ENCODE data around the gene MYO15A.

The MYO15A gene

DNA sequence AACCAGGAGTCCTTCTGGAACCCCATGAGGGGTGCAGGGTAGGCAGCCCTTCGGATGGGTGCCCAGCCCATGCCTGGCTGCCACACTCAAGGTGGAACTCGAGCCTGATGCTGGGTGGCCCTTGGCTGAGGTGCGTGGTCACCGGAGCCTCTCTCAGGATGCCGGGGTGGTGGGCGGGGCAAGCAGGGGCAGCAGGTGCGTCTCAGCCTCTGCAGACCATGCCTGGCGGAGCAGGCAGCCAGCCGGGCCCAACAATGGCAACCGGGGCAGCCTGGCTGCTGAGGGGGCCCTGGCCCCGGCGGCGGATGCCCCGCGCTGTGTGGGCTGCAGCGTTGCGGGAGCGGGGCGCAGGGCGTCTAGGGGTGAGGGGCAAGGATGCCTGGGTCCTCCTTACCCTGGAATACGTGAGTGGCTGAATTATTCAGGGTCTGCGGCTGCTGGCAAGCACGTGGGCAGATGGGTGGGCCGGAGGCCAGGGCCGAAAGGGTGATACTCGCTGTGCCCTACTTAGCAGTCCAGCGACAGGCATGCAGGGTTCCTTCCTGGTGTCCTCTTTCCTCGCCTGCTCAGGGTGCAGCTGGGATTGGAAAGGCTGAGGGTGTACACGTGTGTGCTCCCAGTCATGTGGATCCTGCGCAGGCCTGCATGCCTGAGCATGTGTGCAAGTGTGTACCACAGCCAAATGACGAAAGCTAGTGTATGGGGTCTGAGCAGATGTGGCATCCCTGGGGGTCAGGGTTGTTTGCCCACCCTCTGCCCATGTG is 14.6 kb downstream of the MYO15A start:
- no peak overlapping the region for H3K4me3 ChIP-seq (ENCODE audit: low read length)

GRCh38 chr17:18124345-18125126 is 16.0 kb downstream of the MYO15A start:
- Histone ChIP-seq H2AFZ (ENCODE audit: low read depth, low read length) (no peak overlapping the region), H3K36me3 (ENCODE audit: insufficient read depth, low read length) (no peaks in the 10 kb centered on the region), H3K4me3 (ENCODE audit: low read length) (no peak overlapping the region), H3K4me1 (ENCODE audit: insufficient read depth, low read length) (no peaks in the 10 kb centered on the region), H3K9me3 (ENCODE audit: low read length) (peaks cover 5% of the 10 kb centered on the region), H3K27me3 (ENCODE audit: insufficient read depth, low read length) (peaks cover 4% of the 10 kb centered on the region)

More for the DNA sequence above, 14.6 kb downstream of the MYO15A start:
- Histone ChIP-seq H3K36me3 (ENCODE audit: insufficient read depth, low read length) (no peaks in the 10 kb centered on the region), H3K4me1 (ENCODE audit: insufficient read depth, low read length) (peaks cover 2% of the 10 kb centered on the region), H3K27me3 (ENCODE audit: insufficient read depth, low read length) (peaks cover 4% of the 10 kb centered on the region), H2AFZ (ENCODE audit: low read depth, low read length) (no peak overlapping the region), H3K9me3 (ENCODE audit: low read length) (peaks cover 13% of the 10 kb centered on the region)

DNA sequence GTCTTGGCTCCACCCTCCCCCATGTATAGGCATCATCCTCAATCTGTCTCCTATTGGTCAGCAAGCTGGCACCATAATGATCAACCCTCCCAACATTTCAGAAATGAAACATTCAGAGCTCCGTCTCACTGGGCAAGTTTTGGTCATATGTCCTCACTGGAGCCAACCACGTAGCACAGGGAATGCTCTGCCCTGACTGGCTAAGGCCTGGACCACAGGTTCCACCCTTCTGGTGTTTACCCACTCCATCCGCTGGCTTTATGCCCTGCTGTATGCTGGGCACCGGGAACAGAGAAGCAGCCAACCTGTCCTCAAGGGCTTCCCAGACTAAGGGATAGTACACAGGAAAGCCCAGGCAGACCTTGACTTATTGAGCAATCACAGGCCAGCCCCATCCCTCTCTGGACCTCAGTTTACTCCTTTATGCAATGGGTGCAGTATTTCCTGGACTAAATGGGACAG is 20.5 kb downstream of the MYO15A start:
- no peak overlapping the region for H3K4me3 ChIP-seq (ENCODE audit: low read length)
- no peaks in the 10 kb centered on the region for H3K4me1 ChIP-seq (ENCODE audit: insufficient read depth, low read length)
- no peak overlapping the region for H2AFZ ChIP-seq (ENCODE audit: low read depth, low read length)
- no peaks in the 10 kb centered on the region for H3K36me3 ChIP-seq (ENCODE audit: insufficient read depth, low read length)
- no peaks in the 10 kb centered on the region for H3K9me3 ChIP-seq (ENCODE audit: low read length)
- H3K27me3 ChIP-seq (ENCODE audit: insufficient read depth, low read length), result peaks cover 15% of the 10 kb centered on the region

GRCh38 chr17:18132711-18133110 is 24.2 kb downstream of the MYO15A start:
- H3K4me1 ChIP-seq (ENCODE audit: insufficient read depth, low read length), result no peaks in the 10 kb centered on the region
- peaks cover 15% of the 10 kb centered on the region for H3K27me3 ChIP-seq (ENCODE audit: insufficient read depth, low read length)
- no peaks in the 10 kb centered on the region for H3K36me3 ChIP-seq (ENCODE audit: insufficient read depth, low read length)
- H3K4me3 ChIP-seq (ENCODE audit: low read length), result no peak overlapping the region
- no peak overlapping the region for H2AFZ ChIP-seq (ENCODE audit: low read depth, low read length)
- no peaks in the 10 kb centered on the region for H3K9me3 ChIP-seq (ENCODE audit: low read length)

GRCh38 chr17:18136357-18136756 is 27.8 kb downstream of the MYO15A start:
- no peak overlapping the region for H2AFZ ChIP-seq (ENCODE audit: low read depth, low read length)
- H3K4me3 ChIP-seq (ENCODE audit: low read length), result no peak overlapping the region
- no peaks in the 10 kb centered on the region for H3K36me3 ChIP-seq (ENCODE audit: insufficient read depth, low read length)
- no peaks in the 10 kb centered on the region for H3K4me1 ChIP-seq (ENCODE audit: insufficient read depth, low read length)
- H3K27me3 ChIP-seq (ENCODE audit: insufficient read depth, low read length), result peaks cover 8% of the 10 kb centered on the region
- no peaks in the 10 kb centered on the region for H3K9me3 ChIP-seq (ENCODE audit: low read length)

DNA sequence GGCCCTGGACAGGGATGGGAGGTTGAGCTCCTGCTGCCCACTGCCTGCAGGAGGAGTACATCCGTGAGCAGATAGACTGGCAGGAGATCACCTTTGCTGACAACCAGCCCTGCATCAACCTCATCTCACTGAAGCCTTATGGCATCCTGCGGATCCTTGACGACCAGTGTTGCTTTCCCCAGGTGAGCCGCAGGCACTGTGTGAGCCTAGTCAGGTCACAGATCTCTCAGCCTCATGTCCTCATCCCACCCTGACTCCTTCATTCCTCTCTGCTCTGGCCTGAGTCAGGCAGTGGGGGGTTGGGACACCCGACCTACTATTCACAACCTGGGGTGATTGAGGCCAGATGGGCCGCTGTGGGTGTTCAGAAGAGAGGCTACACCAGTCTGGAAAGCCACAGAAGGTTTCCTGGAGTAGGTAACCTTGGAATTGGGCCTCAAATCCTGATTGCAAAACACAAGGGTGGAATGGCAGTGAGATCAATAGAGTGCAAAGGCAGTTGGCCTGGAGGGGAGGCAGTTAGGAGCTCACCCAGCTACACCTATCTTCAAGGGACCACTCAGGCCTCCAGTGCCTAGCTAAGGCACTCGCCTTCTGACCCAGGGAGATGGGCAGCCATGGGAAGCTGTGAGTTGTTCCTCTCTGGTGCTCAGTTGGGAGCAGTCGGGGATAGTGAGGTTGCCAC is 29.7 kb downstream of the MYO15A start:
- Histone ChIP-seq H3K4me3 (ENCODE audit: low read length) (no peak overlapping the region), H3K27me3 (ENCODE audit: insufficient read depth, low read length) (no peaks in the 10 kb centered on the region), H2AFZ (ENCODE audit: low read depth, low read length) (no peak overlapping the region), H3K9me3 (ENCODE audit: low read length) (no peaks in the 10 kb centered on the region), H3K4me1 (ENCODE audit: insufficient read depth, low read length) (no peaks in the 10 kb centered on the region), H3K36me3 (ENCODE audit: insufficient read depth, low read length) (no peaks in the 10 kb centered on the region)

DNA sequence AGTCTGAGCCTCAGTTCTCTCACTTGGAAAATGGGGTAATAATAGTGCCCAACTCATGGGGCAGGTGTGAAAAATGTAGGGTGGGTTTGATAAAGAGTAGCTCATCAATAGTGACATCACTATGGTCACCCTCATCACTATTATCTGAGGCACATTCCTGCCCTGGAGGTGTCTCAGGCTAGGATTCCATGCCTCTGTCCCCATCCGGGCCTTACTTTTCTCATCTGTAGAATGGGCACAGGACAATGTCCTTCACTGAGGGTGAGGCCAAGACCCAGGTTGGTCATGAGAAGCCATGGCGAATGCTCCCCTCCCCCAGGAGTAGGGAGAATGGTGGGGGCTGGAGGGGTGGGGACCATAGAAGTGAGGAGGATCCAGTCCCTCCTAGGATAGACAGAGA is 30.5 kb downstream of the MYO15A start:
- no peaks in the 10 kb centered on the region for H3K36me3 ChIP-seq (ENCODE audit: insufficient read depth, low read length)
- no peaks in the 10 kb centered on the region for H3K27me3 ChIP-seq (ENCODE audit: insufficient read depth, low read length)
- H2AFZ ChIP-seq (ENCODE audit: low read depth, low read length), result no peak overlapping the region
- no peak overlapping the region for H3K4me3 ChIP-seq (ENCODE audit: low read length)
- H3K9me3 ChIP-seq (ENCODE audit: low read length), result no peaks in the 10 kb centered on the region
- H3K4me1 ChIP-seq (ENCODE audit: insufficient read depth, low read length), result no peaks in the 10 kb centered on the region

DNA sequence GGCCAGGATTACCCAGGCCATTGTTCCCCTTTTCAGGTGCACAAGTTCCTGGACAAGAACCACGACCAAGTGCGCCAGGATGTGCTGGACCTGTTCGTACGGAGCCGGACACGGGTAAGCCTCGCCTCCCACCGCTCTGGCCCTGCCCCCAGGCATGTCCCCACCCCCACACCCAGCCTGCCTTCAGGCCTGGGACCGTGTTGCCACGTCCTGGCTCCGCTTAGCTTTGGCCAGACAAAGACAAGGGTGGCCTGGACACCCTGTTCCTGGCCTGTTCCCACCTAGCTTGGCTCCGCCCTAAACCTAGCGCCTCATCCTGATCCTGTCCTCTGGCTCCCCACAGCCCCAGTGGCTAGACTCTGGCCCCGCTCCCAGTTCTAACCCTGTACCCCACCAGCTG is 30.9 kb downstream of the MYO15A start:
- no peak overlapping the region for H2AFZ ChIP-seq (ENCODE audit: low read depth, low read length)
- H3K4me1 ChIP-seq (ENCODE audit: insufficient read depth, low read length), result no peaks in the 10 kb centered on the region
- H3K4me3 ChIP-seq (ENCODE audit: low read length), result no peak overlapping the region
- H3K27me3 ChIP-seq (ENCODE audit: insufficient read depth, low read length), result peaks cover 1% of the 10 kb centered on the region
- H3K36me3 ChIP-seq (ENCODE audit: insufficient read depth, low read length), result no peaks in the 10 kb centered on the region
- no peaks in the 10 kb centered on the region for H3K9me3 ChIP-seq (ENCODE audit: low read length)

GRCh38 chr17:18139949-18140348 is 31.4 kb downstream of the MYO15A start:
- no peaks in the 10 kb centered on the region for H3K9me3 ChIP-seq (ENCODE audit: low read length)
- no peaks in the 10 kb centered on the region for H3K4me1 ChIP-seq (ENCODE audit: insufficient read depth, low read length)
- H3K4me3 ChIP-seq (ENCODE audit: low read length), result no peak overlapping the region
- no peaks in the 10 kb centered on the region for H3K36me3 ChIP-seq (ENCODE audit: insufficient read depth, low read length)
- no peak overlapping the region for H2AFZ ChIP-seq (ENCODE audit: low read depth, low read length)
- peaks cover 5% of the 10 kb centered on the region for H3K27me3 ChIP-seq (ENCODE audit: insufficient read depth, low read length)

DNA sequence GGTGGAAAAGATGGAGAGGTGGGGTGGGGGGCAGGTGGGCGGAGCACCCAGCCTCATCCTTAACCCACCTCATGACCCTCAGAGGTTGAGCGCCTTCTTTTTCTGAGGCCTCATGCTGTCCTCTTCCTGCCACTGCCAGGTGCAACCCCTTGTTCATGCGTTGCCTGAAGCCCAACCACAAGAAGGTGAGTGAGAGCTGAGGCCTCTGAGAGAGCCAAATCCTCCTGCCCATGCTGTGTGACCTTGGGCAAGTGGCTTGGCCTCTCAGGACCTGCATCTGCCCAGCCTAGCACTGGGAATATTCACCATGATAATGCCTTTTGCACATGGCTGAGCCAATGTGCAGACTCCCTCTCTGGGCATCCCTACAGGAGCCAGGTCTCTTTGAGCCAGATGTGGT is 32.1 kb downstream of the MYO15A start:
- no peaks in the 10 kb centered on the region for H3K4me1 ChIP-seq (ENCODE audit: insufficient read depth, low read length)
- no peak overlapping the region for H2AFZ ChIP-seq (ENCODE audit: low read depth, low read length)
- H3K4me3 ChIP-seq (ENCODE audit: low read length), result no peak overlapping the region
- H3K27me3 ChIP-seq (ENCODE audit: insufficient read depth, low read length), result peaks cover 5% of the 10 kb centered on the region
- H3K36me3 ChIP-seq (ENCODE audit: insufficient read depth, low read length), result no peaks in the 10 kb centered on the region
- H3K9me3 ChIP-seq (ENCODE audit: low read length), result no peaks in the 10 kb centered on the region

GRCh38 chr17:18141210-18141803 is 32.8 kb downstream of the MYO15A start:
- H3K4me1 ChIP-seq (ENCODE audit: insufficient read depth, low read length), result no peaks in the 10 kb centered on the region
- no peaks in the 10 kb centered on the region for H3K9me3 ChIP-seq (ENCODE audit: low read length)
- no peaks in the 10 kb centered on the region for H3K36me3 ChIP-seq (ENCODE audit: insufficient read depth, low read length)
- peaks cover 5% of the 10 kb centered on the region for H3K27me3 ChIP-seq (ENCODE audit: insufficient read depth, low read length)
- no peak overlapping the region for H3K4me3 ChIP-seq (ENCODE audit: low read length)
- no peak overlapping the region for H2AFZ ChIP-seq (ENCODE audit: low read depth, low read length)

- no peaks in the 10 kb centered on the region for H3K4me1 ChIP-seq (ENCODE audit: insufficient read depth, low read length)
- H3K27me3 ChIP-seq (ENCODE audit: insufficient read depth, low read length), result peaks cover 5% of the 10 kb centered on the region
- no peaks in the 10 kb centered on the region for H3K36me3 ChIP-seq (ENCODE audit: insufficient read depth, low read length)
- no peaks in the 10 kb centered on the region for H3K9me3 ChIP-seq (ENCODE audit: low read length)
- no peak overlapping the region for H3K4me3 ChIP-seq (ENCODE audit: low read length)
- no peak overlapping the region for H2AFZ ChIP-seq (ENCODE audit: low read depth, low read length)
Observed at GRCh38 chr17:18142417-18142816, 33.9 kb downstream of the MYO15A start.

All from neuron (in vitro differentiated cells).